Mammary epithelial cell (primary cell): Measurements from ENCODE around the gene PRH2.

Experiments
- EZH2 ChIP-seq: IDR thresholded peaks from 2 replicates; pipeline ENCODE4 v1.6.1; 2012; ENCODE audit warnings: low read length, inconsistent platforms, borderline replicate concordance
- TF ChIP-seq, protein P1 (sequence below), 2 donors: IDR thresholded peaks in 1 of 2; conservative IDR thresholded peaks in 1 of 2; 2 replicates each; pipeline ENCODE4 v1.5.1; 2011 to 2012; ENCODE audit warnings: inconsistent platforms in 2 of 2, low read length in 2 of 2, mild to moderate bottlenecking in 2 of 2, control low read depth in 1 of 2, low read depth in 1 of 2; ENCODE audit not compliant: insufficient read depth in 1 of 2; ENCODE audit errors: extremely low read depth in 1 of 2

DNA sequence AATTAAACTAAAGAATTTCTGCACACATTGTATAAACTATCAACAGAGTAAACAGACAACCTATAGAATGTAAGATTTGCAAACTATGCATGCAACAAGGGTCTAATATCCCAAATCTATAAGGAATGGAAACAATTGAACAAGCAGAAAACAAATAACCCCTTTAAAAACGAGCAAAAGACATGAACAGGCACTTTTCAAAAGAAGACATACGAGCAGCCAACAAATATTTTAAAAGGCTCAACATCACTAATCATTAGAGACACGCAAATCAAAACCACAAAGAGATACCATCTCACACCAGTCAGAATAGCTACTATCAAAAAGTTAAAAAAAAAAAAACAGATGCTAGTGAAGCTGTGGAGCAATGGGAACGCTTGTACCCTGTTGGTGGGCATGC lies 24.4 kb upstream of the PRH2 start:
- TF ChIP-seq, protein P1, sequence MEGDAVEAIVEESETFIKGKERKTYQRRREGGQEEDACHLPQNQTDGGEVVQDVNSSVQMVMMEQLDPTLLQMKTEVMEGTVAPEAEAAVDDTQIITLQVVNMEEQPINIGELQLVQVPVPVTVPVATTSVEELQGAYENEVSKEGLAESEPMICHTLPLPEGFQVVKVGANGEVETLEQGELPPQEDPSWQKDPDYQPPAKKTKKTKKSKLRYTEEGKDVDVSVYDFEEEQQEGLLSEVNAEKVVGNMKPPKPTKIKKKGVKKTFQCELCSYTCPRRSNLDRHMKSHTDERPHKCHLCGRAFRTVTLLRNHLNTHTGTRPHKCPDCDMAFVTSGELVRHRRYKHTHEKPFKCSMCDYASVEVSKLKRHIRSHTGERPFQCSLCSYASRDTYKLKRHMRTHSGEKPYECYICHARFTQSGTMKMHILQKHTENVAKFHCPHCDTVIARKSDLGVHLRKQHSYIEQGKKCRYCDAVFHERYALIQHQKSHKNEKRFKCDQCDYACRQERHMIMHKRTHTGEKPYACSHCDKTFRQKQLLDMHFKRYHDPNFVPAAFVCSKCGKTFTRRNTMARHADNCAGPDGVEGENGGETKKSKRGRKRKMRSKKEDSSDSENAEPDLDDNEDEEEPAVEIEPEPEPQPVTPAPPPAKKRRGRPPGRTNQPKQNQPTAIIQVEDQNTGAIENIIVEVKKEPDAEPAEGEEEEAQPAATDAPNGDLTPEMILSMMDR (conservative IDR thresholded peaks at IDR 0.05 in 1 of 2, IDR thresholded peaks at IDR 0.05 in 1 of 2; ENCODE audit: extremely low read depth in 1 of 2, insufficient read depth in 1 of 2, low read depth in 1 of 2, low read length in 2 of 2), result no peak
- TF ChIP-seq EZH2, result no peak
